ENCODE results near the gene CYB561A3. TPM values are rescaled to one million over a fixed set of nuclear protein-coding genes. Genes with fewer than 3 reads are reported as not detected.

The CYB561A3 gene
- total RNA-seq, 2 experiments from 2014 or later: 32.4 to 33.5 TPM

GRCh38 chr11:61347916-61348461, 13.7 kb downstream of the CYB561A3 start:
- POLR2A ChIA-PET: interaction anchor here (1.5 to 5.5 kb wide), 3 partner anchors 11 to 14 kb away, joined by 4 to 37 read pairs (median 8); partner anchors contain the start of genes CYB561A3 and TMEM138
- H3K36me3 Mint-ChIP-seq (ENCODE audit: low read depth): peaks cover 3% of the 10 kb centered on the region
- H3K4me3 Mint-ChIP-seq: no peak overlapping the region
- H3K9me3 Mint-ChIP-seq: no peaks in the 10 kb centered on the region
- no peak overlapping the region for H3K27ac Mint-ChIP-seq
- DNase-seq (no peak), ATAC-seq (no peak)
- no peaks in the 10 kb centered on the region for H3K27me3 Mint-ChIP-seq
- CTCF ChIA-PET: interaction anchor here (1.1 to 2.9 kb wide), 5 partner anchors 12 to 87 kb away, joined by 4 to 16 read pairs (median 5); partner anchors contain the start of genes CYB561A3, DDB1, TKFC and TMEM138
- intact Hi-C loops (cut with micrococcal nuclease): no loop called here
- no peak for TF ChIP-seq CTCF (IDR thresholded peaks at IDR 0.05)
- no peaks in the 10 kb centered on the region for H3K4me1 Mint-ChIP-seq (ENCODE audit: low read depth)

- H3K36me3 Mint-ChIP-seq (ENCODE audit: low read depth): peaks cover 3% of the 10 kb centered on the region
- H3K4me1 Mint-ChIP-seq (ENCODE audit: low read depth): no peaks in the 10 kb centered on the region
- H3K9me3 Mint-ChIP-seq: no peaks in the 10 kb centered on the region
- DNase-seq: no peak
- intact Hi-C loops (cut with micrococcal nuclease): no loop called here
- no peak overlapping the region for H3K27ac Mint-ChIP-seq
- POLR2A ChIA-PET: interaction anchor here (0.6 to 1.0 kb wide), 4 partner anchors 13 to 44 kb away, joined by 3 read pairs; partner anchors contain the start of genes CYB561A3, DDB1 and TKFC
- H3K4me3 Mint-ChIP-seq: no peak overlapping the region
- TF ChIP-seq CTCF (IDR thresholded peaks at IDR 0.05): no peak
- CTCF ChIA-PET: interaction anchor here (1.4 to 3.2 kb wide), 2 partner anchors 10 to 39 kb away, joined by 5 to 15 read pairs; no protein-coding TSS in a partner anchor
- no peak for ATAC-seq
- H3K27me3 Mint-ChIP-seq: no peaks in the 10 kb centered on the region
Measured at GRCh38 chr11:61345954-61346843, 15.5 kb downstream of the CYB561A3 start.

GRCh38 chr11:61345170-61345610, 16.5 kb downstream of the CYB561A3 start:
- POLR2A ChIA-PET: interaction anchor here (0.6 kb wide), 1 partner anchor 55 kb away, joined by 3 read pairs; no protein-coding TSS in a partner anchor
- intact Hi-C loops (cut with micrococcal nuclease): no loop called here
- no peak for ATAC-seq
- Mint-ChIP-seq H3K27me3 (no peaks in the 10 kb centered on the region), H3K27ac (no peak overlapping the region), H3K36me3 (ENCODE audit: low read depth) (peaks cover 8% of the 10 kb centered on the region), H3K9me3 (no peaks in the 10 kb centered on the region), H3K4me1 (ENCODE audit: low read depth) (no peaks in the 10 kb centered on the region), H3K4me3 (no peak overlapping the region)
- CTCF ChIA-PET: interaction anchor here (3.2 kb wide), 1 partner anchor 9 kb away, joined by 15 read pairs; no protein-coding TSS in a partner anchor
- DNase-seq: no peak
- no peak for TF ChIP-seq CTCF (IDR thresholded peaks at IDR 0.05)

- ChIA-PET CTCF (interaction anchor here (3.2 kb wide), 1 partner anchor 8 kb away, joined by 15 read pairs; no protein-coding TSS in a partner anchor), POLR2A (no interaction called here)
- intact Hi-C loops (cut with micrococcal nuclease): no loop called here
Measured at GRCh38 chr11:61343792-61344745, 17.6 kb downstream of the CYB561A3 start.

More at GRCh38 chr11:61343792-61344745, 17.6 kb downstream of the CYB561A3 start:
- Mint-ChIP-seq H3K4me1 (ENCODE audit: low read depth) (no peaks in the 10 kb centered on the region), H3K27me3 (no peaks in the 10 kb centered on the region), H3K36me3 (ENCODE audit: low read depth) (peaks cover 5% of the 10 kb centered on the region), H3K9me3 (no peaks in the 10 kb centered on the region), H3K4me3 (no peak overlapping the region), H3K27ac (no peak overlapping the region)
- no peak for TF ChIP-seq CTCF (IDR thresholded peaks at IDR 0.05)
- DNase-seq (no peak), ATAC-seq (no peak)
